Mononuclear cell (primary cell): ENCODE results near the gene ANKRD2. TPM values are rescaled to one million over a fixed set of nuclear protein-coding genes. Genes with fewer than 3 reads are reported as not detected.
"Not testable (repeated sequence)": the region's sequence is repeated elsewhere in the genome, so short reads cannot be mapped to it uniquely, and the experiment has no call there.

Source experiments
- H3K27me3 ChIP-seq: 2 replicates; pipeline ENCODE4 v1.6.0; 2011; ENCODE audit warnings: low read length, control low read depth; ENCODE audit not compliant: insufficient read depth
- H3K4me1 ChIP-seq: 2 replicates; pipeline ENCODE4 v1.5.1; 2011; ENCODE audit warnings: mild to moderate bottlenecking, low read length, control low read depth; ENCODE audit not compliant: insufficient read depth
- H3K4me3 ChIP-seq: 2 replicates; pipeline ENCODE4 v1.5.1; 2011; ENCODE audit warnings: mild to moderate bottlenecking, low read length, moderate library complexity
- H3K9me3 ChIP-seq: 2 replicates; pipeline ENCODE4 v1.5.1; 2011; ENCODE audit warnings: low read depth, mild to moderate bottlenecking, control low read depth, low read length
- total RNA-seq: library from RNA; depleted of rRNA; stranded (reverse); fragments of >200 nt; gene quantifications from one replicate; pipeline ENCODE4 v1.2.3, GENCODE V29; 2012

ANKRD2 gene, protein sequence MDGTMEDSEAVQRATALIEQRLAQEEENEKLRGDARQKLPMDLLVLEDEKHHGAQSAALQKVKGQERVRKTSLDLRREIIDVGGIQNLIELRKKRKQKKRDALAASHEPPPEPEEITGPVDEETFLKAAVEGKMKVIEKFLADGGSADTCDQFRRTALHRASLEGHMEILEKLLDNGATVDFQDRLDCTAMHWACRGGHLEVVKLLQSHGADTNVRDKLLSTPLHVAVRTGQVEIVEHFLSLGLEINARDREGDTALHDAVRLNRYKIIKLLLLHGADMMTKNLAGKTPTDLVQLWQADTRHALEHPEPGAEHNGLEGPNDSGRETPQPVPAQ
- not detected for total RNA-seq

DNA sequence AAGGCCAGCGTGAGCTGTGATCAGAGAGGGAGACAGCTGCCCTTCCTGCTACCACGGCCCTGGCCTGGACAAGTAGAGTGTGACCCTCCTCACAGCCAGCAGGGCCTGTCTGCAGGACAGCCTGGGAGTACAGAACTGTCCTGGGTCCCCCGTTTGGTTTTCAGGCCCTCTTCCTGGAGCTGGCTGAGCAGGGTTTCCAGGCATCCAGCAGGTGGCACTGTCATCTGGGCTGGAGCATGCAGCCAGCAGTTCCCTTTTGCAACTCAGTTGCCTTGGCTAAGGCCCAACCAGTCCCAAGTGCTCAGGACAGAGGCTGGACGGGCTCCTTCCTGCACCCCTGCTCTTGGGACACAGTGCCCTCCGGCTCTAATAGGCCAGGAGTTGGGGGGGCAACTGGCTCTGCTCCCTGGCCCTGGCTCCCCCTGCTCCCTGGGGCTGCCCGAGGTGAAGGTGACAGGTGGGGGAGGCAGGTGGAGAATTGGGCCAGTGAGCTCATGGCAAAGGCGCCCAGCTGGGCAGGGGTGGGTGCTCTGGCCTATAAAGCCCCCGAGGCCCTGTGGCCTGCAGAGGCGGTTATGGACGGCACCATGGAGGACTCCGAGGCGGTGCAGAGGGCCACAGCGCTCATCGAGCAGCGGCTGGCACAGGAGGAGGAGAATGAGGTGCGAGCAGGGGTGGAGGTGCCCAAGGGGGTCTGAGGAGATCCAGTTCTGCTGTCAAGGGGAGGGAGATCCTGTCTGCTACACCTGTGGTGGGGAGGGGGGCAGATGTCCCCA is at the start of gene ANKRD2:
Gene ANKRD2 (plus strand): TSS at position 566 of the 776 bp plus-strand sequence. CDS start 10 bp downstream, at position 576.
- Histone ChIP-seq H3K27me3 (no peaks in the 10 kb centered on the region), H3K4me1 (no peaks in the 10 kb centered on the region), H3K9me3 (no peaks in the 10 kb centered on the region), H3K4me3 (no peak within 1 kb of the TSS)

DNA sequence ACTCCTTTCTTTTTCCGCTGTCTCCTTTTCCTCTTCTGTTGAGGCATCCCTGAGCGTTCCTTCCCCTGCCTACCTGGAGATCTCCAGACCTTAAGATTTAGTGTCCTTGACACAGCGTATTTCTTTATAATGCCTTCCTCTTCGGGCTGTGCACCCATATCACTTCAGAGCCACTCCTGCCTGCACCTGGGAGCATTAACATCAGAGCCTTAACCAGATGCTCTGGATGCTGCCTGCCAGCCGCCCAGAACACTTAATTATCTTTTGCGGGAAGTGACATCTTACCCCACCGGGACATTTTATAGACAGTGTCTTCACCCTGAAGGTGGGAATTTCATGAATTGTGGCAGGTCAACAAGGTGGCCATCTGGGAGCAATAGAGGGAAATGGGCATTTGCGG is 49.6 kb upstream of the ANKRD2 start:
- H3K27me3 ChIP-seq = no peaks in the 10 kb centered on the region
- H3K4me1 ChIP-seq = no peaks in the 10 kb centered on the region
- no peak overlapping the region for H3K4me3 ChIP-seq
- H3K9me3 ChIP-seq = no peaks in the 10 kb centered on the region

DNA sequence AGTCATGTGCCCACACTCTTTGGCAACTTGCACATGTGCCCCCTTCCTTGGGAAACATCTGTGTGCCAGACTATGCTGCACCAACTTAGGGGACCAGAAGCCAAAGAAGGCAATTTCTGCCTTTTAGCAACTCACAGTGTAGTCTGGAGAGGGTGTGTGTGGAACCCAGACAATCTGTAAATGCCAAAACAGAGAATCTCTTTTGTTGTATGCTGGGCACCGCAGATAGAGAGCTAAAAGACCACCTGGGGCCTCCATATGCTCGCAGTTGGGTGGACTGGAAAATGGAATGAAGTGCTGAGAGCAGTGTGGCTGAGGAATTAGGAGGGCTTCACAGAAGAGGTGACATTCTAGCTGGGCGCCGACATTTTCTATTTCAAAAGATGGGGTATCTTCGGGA is 47.5 kb upstream of the ANKRD2 start:
- Histone ChIP-seq H3K27me3 (no peaks in the 10 kb centered on the region), H3K4me3 (no peak overlapping the region), H3K9me3 (no peaks in the 10 kb centered on the region), H3K4me1 (no peaks in the 10 kb centered on the region)

- H3K4me3 ChIP-seq = no peak overlapping the region
- H3K27me3 ChIP-seq = no peaks in the 10 kb centered on the region
- no peaks in the 10 kb centered on the region for H3K9me3 ChIP-seq
- H3K4me1 ChIP-seq = no peaks in the 10 kb centered on the region
These were observed 46.9 kb upstream of the ANKRD2 start for GRCh38 chr10:97525683-97526110.

DNA sequence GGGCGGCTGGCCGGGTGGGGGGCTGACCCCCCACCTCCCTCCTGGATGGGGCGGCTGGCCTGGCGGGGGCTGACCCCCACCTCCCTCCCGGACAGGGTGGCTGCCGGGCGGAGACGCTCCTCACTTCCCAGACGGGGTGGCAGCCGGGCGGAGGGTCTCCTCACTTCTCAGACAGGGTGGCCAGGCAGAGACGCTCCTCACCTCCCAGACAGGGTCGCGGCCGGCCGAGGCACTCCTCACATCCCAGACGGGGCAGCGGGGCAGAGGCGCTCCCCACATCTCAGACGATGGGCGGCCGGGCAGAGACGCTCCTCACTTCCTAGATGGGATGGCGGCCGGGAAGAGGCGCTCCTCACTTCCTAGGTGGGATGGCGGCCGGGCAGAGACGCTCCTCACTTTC is 43.7 kb upstream of the ANKRD2 start:
- not testable (repeated sequence) for H3K27me3 ChIP-seq, H3K9me3 ChIP-seq, H3K4me3 ChIP-seq, H3K4me1 ChIP-seq

- no peak overlapping the region for H3K4me3 ChIP-seq
- no peaks in the 10 kb centered on the region for H3K9me3 ChIP-seq
- no peaks in the 10 kb centered on the region for H3K4me1 ChIP-seq
- H3K27me3 ChIP-seq = no peaks in the 10 kb centered on the region
These were observed 42.7 kb upstream of the ANKRD2 start for GRCh38 chr10:97529685-97530465.

DNA sequence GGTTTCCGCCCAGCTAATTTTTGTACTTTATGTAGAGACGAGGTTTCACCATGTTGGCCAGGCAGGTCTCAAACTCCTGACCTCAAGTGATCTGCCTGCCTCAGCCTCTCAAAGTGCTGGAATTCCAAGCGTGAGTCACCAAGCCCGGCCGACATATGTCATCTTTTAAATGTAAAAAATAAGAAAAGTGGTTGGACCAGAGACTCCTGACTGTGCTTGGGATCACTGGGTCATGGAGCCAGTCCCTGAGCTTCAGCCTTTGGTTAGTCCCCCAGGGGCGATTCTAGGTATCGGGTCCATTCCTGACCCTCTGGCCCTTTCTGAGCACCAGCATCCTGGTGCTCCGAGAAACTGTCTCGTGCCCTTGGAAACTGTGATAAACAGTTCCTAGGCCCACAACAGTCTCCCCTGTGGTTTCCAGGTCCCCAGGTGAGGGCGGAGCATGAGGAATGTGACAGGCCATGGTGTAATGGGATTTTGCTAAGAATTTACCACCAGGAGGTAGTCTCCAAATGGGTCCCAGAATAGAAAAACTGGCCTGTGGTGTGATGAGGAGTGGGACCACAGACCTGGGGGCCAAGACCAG is 41.1 kb upstream of the ANKRD2 start:
- Histone ChIP-seq H3K27me3 (no peaks in the 10 kb centered on the region), H3K4me3 (no peak overlapping the region), H3K4me1 (no peaks in the 10 kb centered on the region), H3K9me3 (no peaks in the 10 kb centered on the region)

GRCh38 chr10:97532935-97533671 is 39.5 kb upstream of the ANKRD2 start:
- Histone ChIP-seq H3K4me3 (no peak overlapping the region), H3K4me1 (no peaks in the 10 kb centered on the region), H3K27me3 (no peaks in the 10 kb centered on the region), H3K9me3 (no peaks in the 10 kb centered on the region)

DNA sequence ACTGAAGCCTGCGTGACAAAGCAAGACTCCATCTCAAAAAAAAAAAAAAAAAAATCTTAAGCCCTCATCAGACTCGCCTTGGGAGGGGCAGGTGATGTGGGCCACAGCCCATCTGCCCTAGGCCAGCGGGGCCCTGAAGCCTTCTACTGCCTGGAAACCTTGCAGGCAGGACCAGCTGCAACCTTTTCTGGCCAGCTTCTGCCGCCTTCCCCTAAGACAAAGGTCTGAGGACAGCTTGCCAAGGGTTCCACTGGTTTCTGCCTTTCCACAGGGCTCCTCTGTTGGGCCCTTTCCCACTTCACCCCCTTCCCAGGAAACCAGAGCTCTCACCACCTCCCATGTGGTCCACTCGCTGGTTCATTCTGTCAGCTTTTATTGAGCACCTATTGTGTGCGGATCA is 38.7 kb upstream of the ANKRD2 start:
- Histone ChIP-seq H3K4me3 (no peak overlapping the region), H3K27me3 (no peaks in the 10 kb centered on the region), H3K9me3 (no peaks in the 10 kb centered on the region), H3K4me1 (no peaks in the 10 kb centered on the region)

- Histone ChIP-seq H3K9me3 (no peaks in the 10 kb centered on the region), H3K27me3 (no peaks in the 10 kb centered on the region), H3K4me3 (no peak overlapping the region), H3K4me1 (no peaks in the 10 kb centered on the region)
These were observed 37.7 kb upstream of the ANKRD2 start for GRCh38 chr10:97534746-97535367.

GRCh38 chr10:97537186-97537869 is 35.3 kb upstream of the ANKRD2 start:
- Histone ChIP-seq H3K9me3 (no peaks in the 10 kb centered on the region), H3K27me3 (no peaks in the 10 kb centered on the region), H3K4me3 (no peak overlapping the region), H3K4me1 (peaks cover 11% of the 10 kb centered on the region)

DNA sequence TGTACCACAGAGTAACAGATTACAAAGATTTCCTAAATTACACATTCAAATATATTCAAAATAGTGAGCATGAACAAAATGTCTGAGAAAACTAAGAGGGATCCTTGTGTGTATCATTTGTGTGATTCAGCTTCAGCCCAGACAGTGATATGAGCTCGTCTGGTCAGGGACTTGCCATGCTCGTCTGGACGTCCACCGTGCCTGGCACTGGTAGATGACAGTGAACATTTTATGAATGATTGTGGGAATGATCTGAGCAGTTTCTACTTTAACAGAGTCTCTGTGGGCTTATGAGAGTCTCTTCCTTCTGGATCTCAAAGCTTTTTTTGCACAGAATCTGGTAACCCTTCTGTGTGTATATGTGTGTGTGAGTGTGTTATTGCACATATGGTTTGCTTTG is 34.2 kb upstream of the ANKRD2 start:
- Histone ChIP-seq H3K27me3 (no peaks in the 10 kb centered on the region), H3K4me3 (no peak overlapping the region), H3K9me3 (no peaks in the 10 kb centered on the region), H3K4me1 (peaks cover 22% of the 10 kb centered on the region)

- H3K9me3 ChIP-seq = no peaks in the 10 kb centered on the region
- H3K4me3 ChIP-seq = no peak overlapping the region
These were observed 33.7 kb upstream of the ANKRD2 start for GRCh38 chr10:97538839-97539238.

More at GRCh38 chr10:97538839-97539238, 33.7 kb upstream of the ANKRD2 start:
- no peaks in the 10 kb centered on the region for H3K27me3 ChIP-seq
- H3K4me1 ChIP-seq = peaks cover 26% of the 10 kb centered on the region
